D721Med (cell line): ENCODE measurements around the gene RPL10.

Source experiments
- DNase-seq: peaks from one replicate; pipeline ENCODE4 v3.0.0; 2011; ENCODE audit warnings: low spot score; ENCODE audit not compliant: insufficient read length
- FAIRE-seq: peaks from 2 replicates; lab custom pipeline; 2011; peaks lifted over from hg19 to GRCh38; lab: Jason Lieb, UNC
- CTCF ChIP-seq: IDR thresholded peaks from 2 replicates; pipeline ENCODE4 v1.5.1; 2012; ENCODE audit warnings: mild to moderate bottlenecking, control low read depth; ENCODE audit not compliant: insufficient read depth; ENCODE audit errors: missing control alignments

Gene RPL10

DNA sequence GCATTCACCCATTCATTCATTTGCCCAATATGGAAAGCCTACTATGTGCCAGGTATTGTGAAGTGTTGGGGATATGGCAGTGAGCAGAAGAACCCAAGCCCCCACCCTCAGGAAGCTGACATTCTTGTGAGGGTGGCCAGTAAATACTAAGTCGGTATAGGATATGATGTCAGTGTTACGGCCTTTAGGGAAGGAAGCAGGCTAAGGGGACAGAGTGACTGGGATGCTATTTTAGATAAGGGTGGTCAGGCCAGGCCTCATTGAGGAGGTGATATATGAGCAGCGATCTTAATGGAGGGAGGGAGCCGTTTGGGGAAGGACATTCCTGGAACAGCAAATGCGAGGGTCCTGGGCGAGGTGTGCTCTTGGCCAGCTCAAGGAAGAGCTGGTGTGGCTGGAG lies 32.3 kb downstream of the RPL10 start:
- no peak for FAIRE-seq
- DNase-seq, result no peak
- TF ChIP-seq CTCF, result no peak

GRCh38 chrX:154430916-154431315 lies 32.7 kb downstream of the RPL10 start:
- no peak for TF ChIP-seq CTCF
- FAIRE-seq, result no peak
- DNase-seq, result no peak

DNA sequence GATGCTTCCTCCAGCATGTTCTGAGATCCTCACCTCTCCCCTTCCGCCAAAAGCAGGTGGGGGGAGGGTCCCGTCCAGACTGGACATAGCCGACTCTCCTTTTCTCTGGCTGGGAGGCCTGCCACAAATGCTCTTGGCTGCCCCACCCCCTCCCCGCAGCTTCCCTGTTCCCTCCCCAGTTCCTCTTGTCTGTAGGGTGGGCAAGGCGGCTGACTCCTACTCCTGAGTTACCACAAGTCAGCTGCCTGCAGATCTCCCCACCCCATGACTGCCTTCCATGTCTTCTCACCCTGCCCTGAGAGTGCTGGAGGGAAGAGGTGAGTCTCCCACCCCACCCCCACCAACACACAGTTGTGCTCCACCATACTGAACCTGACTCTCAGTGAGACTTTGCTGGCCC lies 33.2 kb downstream of the RPL10 start:
- FAIRE-seq (no peak), DNase-seq (no peak)
- TF ChIP-seq CTCF, result no peak

DNA sequence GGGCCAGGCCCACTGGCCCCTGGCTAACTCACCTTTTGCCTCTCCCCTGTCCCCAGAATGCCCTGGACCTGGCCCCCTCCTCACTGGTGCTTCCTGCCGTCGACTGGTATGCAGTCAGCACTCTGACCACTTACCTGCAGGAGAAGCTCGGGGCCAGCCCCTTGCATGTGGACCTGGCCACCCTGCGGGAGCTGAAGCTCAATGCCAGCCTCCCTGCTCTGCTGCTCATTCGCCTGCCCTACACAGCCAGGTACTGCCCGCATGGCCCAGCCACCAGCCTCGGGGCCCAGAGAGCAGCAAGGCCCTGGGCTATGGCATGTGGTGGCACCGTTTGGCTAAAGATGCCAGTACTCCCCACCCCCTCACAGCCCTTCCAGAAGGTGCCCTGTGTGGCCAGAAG lies 34.0 kb downstream of the RPL10 start:
- no peak for FAIRE-seq

GRCh38 chrX:154433605-154434004 lies 35.4 kb downstream of the RPL10 start:
- no peak for TF ChIP-seq CTCF
- DNase-seq (no peak), FAIRE-seq (no peak)

More for the DNA sequence above, 34.0 kb downstream of the RPL10 start:
- no peak for DNase-seq
- TF ChIP-seq CTCF, result no peak

DNA sequence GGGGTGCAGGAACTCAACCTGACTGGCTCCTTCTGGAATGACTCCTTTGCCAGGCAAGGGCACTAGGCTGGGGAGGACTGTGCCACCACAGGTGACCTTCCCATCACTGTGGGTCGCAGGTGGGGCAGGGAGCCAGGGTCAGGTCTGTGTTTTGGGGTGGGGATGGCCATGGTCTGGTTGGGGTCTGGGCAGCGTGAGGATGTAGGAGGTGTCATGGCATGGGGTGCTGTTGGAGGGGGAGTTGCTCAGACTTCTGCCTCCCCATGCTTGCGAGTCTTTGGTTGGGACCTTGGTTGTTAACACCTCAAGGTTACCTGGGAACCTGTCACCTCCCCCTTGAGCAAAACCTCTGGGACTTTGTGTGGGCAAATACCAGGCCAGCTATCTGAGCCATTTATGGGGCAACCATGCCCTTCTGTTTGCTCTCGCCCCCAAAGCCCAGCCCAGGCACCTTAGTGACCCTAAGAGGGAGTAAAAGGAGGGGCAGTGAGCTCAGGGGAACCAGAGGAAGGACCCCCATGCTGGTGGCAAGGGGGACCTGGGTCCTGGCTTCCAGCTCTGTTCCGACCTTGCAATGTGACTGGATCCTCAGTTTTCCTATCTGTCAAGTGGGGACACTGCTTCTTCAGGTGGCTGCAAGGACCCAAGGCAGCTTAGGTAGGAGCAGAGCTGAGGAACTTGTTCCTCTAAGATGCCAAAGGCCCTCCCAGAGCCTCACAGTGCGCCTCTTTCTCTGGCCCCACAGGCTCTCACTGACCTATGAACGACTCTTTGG lies 36.4 kb downstream of the RPL10 start:
- no peak for FAIRE-seq
- TF ChIP-seq CTCF, result no peak

DNA sequence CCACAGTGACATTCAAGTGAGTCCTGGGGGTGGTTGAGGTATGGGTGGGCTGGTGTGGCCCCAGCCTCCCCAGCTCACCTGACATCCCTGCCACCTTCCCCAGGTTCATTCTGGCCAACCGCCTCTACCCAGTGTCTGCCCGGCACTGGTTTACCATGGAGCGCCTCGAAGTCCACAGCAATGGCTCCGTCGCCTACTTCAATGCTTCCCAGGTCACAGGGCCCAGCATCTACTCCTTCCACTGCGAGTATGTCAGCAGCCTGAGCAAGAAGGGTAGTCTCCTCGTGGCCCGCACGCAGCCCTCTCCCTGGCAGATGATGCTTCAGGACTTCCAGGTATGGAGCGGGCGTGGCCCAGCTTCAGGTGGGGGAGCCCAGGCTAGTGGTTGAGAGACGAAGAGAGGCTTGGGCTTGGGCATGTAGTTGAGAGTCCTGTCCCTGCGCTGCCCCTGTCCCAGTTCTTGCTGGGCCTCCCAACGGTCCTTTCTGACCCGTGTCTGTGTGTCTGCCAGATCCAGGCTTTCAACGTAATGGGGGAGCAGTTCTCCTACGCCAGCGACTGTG lies 37.1 kb downstream of the RPL10 start:
- DNase-seq (no peak), FAIRE-seq (no peak)
- no peak for TF ChIP-seq CTCF

More for the DNA sequence above, 36.4 kb downstream of the RPL10 start:
- no peak for DNase-seq
